NT2/D1 (cell line): Measurements from ENCODE around the gene ERGIC3.

Experiments
- DNase-seq: peaks from one replicate; pipeline ENCODE4 v3.0.0-alpha.2; 2011; ENCODE audit warnings: low read depth, low spot score
- H3K27me3 ChIP-seq: 2 replicates; pipeline ENCODE4 v1.6.0; 2011; ENCODE audit warnings: mild to moderate bottlenecking; ENCODE audit not compliant: insufficient read length, insufficient read depth
- H3K36me3 ChIP-seq: 2 replicates; pipeline ENCODE4 v1.6.1; 2011; ENCODE audit warnings: mild to moderate bottlenecking, low read length, mixed read lengths; ENCODE audit not compliant: insufficient read depth, insufficient read length
- H3K4me1 ChIP-seq: 2 replicates; pipeline ENCODE4 v1.5.1; 2011; ENCODE audit not compliant: insufficient read depth, insufficient read length
- H3K4me3 ChIP-seq: 2 replicates; pipeline ENCODE4 v1.5.1; 2011; ENCODE audit warnings: low read depth; ENCODE audit not compliant: insufficient read length
- H3K9ac ChIP-seq: 2 replicates; pipeline ENCODE4 v1.6.0; 2011; ENCODE audit warnings: low read depth; ENCODE audit not compliant: insufficient read length
- H3K9me3 ChIP-seq: 2 replicates; pipeline ENCODE4 v1.5.1; 2011; ENCODE audit warnings: mild to moderate bottlenecking, low read length; ENCODE audit not compliant: insufficient read depth
- SUZ12 ChIP-seq: IDR thresholded peaks from 2 replicates; pipeline ENCODE4 v1.6.1; 2011; ENCODE audit not compliant: insufficient read length, insufficient read depth; ENCODE audit errors: extremely low read depth
- YY1 ChIP-seq: IDR thresholded peaks from 2 replicates; pipeline ENCODE4 v1.6.1; 2011; ENCODE audit not compliant: insufficient read length, insufficient read depth
- ZNF274 ChIP-seq: IDR thresholded peaks from 2 replicates; pipeline ENCODE4 v1.6.1; 2011; ENCODE audit warnings: mild to moderate bottlenecking, low read depth, low read length

The ERGIC3 gene

DNA sequence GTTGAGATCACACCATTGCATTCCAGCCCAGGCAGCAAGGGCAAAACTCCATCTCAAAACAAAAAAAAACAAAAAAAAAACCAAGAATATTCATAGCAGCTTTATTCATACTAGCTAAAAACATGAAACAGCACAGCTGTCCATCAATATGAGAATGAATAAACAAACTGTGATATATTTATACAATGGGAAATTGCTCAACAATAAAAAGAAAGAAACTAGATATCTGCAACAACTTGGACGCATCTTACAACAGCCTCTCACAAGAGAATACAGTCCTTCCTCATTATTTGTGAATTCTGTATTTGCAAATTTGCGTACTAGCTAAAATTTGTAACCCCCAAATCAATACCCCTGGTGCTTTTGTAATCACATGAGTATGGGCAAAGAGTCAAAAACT is 45.6 kb downstream of the ERGIC3 start:
- TF ChIP-seq ZNF274 (no peak), SUZ12 (no peak), YY1 (no peak)
- no peak for DNase-seq
- Histone ChIP-seq H3K9ac (no peak overlapping the region), H3K4me1 (peaks cover 2% of the 10 kb centered on the region), H3K27me3 (no peaks in the 10 kb centered on the region), H3K9me3 (no peaks in the 10 kb centered on the region), H3K36me3 (no peaks in the 10 kb centered on the region), H3K4me3 (no peak overlapping the region)

DNA sequence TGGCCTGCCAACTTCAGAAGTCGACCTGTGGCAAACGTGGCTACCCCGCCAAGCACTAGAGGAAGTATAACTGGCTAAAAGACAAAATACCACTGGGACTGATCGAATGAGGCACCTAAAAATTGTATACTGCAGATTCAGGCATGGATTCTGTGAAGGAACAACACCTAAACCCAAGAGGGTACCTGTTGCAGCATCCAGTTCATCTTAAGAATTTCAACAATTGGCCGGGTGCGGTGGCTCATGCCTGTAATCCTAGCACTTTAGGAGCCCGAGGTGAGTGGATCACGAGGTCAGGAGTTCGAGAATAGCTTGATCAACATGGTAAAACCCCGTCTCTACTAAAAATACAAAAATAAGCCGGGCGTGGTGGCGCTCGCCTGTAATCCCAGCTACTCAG is 46.5 kb downstream of the ERGIC3 start:
- Histone ChIP-seq H3K27me3 (no peaks in the 10 kb centered on the region), H3K9me3 (no peaks in the 10 kb centered on the region)

GRCh38 chr20:35592339-35592974 is 50.6 kb downstream of the ERGIC3 start:
- Histone ChIP-seq H3K9ac (no peak overlapping the region), H3K4me1 (peaks cover 14% of the 10 kb centered on the region), H3K27me3 (no peaks in the 10 kb centered on the region), H3K4me3 (no peak overlapping the region), H3K36me3 (no peaks in the 10 kb centered on the region), H3K9me3 (no peaks in the 10 kb centered on the region)
- TF ChIP-seq SUZ12, result no peak
- no peak for TF ChIP-seq YY1
- TF ChIP-seq ZNF274, result no peak
- DNase-seq, result no peak

More for the DNA sequence above, 46.5 kb downstream of the ERGIC3 start:
- Histone ChIP-seq H3K36me3 (no peaks in the 10 kb centered on the region), H3K4me3 (no peak overlapping the region), H3K4me1 (peaks cover 2% of the 10 kb centered on the region), H3K9ac (no peak overlapping the region)
- TF ChIP-seq ZNF274, result no peak
- no peak for TF ChIP-seq SUZ12
- no peak for TF ChIP-seq YY1
- DNase-seq, result no peak

DNA sequence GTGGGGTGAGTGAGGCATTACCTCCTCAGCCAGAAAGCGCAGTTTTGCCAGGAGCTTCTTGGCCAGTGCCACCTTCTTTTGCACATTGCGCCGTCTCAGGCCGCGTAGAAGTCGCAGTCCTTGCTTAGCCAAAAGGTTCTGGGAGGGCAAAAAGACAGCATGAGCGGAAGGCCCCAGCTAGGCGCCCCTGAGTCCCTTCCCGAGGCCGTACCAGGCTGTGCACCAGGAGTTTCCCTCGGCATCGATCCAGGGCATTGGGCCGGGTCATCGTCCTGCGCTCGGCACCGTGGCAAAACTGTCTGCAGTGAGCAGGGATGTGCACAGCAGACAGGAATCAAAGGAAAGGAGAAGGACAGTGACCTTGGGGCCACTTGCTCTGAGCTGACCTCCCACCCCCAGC is 53.6 kb downstream of the ERGIC3 start:
- TF ChIP-seq SUZ12 (no peak), ZNF274 (no peak), YY1 (no peak)
- DNase-seq, result no peak
- peaks cover 8% of the 10 kb centered on the region for H3K27me3 ChIP-seq
- peaks cover 21% of the 10 kb centered on the region for H3K4me1 ChIP-seq
- peak overlapping the region; percentile 6 for H3K9ac ChIP-seq
- no peaks in the 10 kb centered on the region for H3K9me3 ChIP-seq
- H3K36me3 ChIP-seq, result no peaks in the 10 kb centered on the region
- H3K4me3 ChIP-seq, result no peak overlapping the region

- H3K4me1 ChIP-seq, result peaks cover 21% of the 10 kb centered on the region
- H3K9ac ChIP-seq, result no peak overlapping the region
- H3K9me3 ChIP-seq, result no peaks in the 10 kb centered on the region
- peaks cover 13% of the 10 kb centered on the region for H3K27me3 ChIP-seq
- H3K4me3 ChIP-seq, result no peak overlapping the region
- no peak for DNase-seq
- no peaks in the 10 kb centered on the region for H3K36me3 ChIP-seq
- TF ChIP-seq ZNF274, result no peak
Measured at GRCh38 chr20:35595901-35596300, 54.0 kb downstream of the ERGIC3 start.

GRCh38 chr20:35597186-35597585 is 55.3 kb downstream of the ERGIC3 start:
- H3K9me3 ChIP-seq, result no peaks in the 10 kb centered on the region
- TF ChIP-seq SUZ12 (no peak), YY1 (no peak), ZNF274 (no peak)
- no peak for DNase-seq
- no peaks in the 10 kb centered on the region for H3K36me3 ChIP-seq
- no peak overlapping the region for H3K9ac ChIP-seq
- peaks cover 25% of the 10 kb centered on the region for H3K4me1 ChIP-seq
- H3K4me3 ChIP-seq, result no peak overlapping the region
- peaks cover 26% of the 10 kb centered on the region for H3K27me3 ChIP-seq

DNA sequence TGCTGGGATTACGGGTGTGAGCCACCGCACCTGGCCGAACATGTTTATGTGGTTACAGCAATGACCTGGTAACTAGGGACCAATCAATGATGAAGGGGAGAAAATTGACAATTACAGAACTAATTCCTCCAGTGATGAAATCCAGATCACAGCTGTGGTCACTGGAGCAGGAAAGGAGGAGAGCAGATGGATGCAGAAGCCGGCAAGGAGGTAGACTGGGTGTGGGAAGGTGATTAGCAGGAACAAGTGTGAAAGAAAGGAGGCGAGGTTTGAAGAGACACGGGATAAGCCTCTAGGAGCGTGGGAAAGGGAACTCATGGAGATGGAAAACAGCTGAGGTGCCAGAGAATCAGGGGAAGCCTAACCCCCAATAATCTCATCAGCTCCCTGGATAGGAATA is 56.6 kb downstream of the ERGIC3 start:
- TF ChIP-seq ZNF274, result no peak
- Histone ChIP-seq H3K4me3 (no peak overlapping the region), H3K27me3 (peaks cover 39% of the 10 kb centered on the region), H3K36me3 (no peaks in the 10 kb centered on the region), H3K9me3 (no peaks in the 10 kb centered on the region), H3K9ac (no peak overlapping the region), H3K4me1 (peaks cover 23% of the 10 kb centered on the region)
- DNase-seq, result no peak

- H3K9me3 ChIP-seq, result no peaks in the 10 kb centered on the region
- H3K27me3 ChIP-seq, result peaks cover 44% of the 10 kb centered on the region
- DNase-seq, result no peak
Measured at GRCh38 chr20:35598899-35599775, 57.3 kb downstream of the ERGIC3 start.

More at GRCh38 chr20:35598899-35599775, 57.3 kb downstream of the ERGIC3 start:
- TF ChIP-seq ZNF274 (no peak), YY1 (no peak), SUZ12 (no peak)
- peaks cover 23% of the 10 kb centered on the region for H3K4me1 ChIP-seq
- H3K36me3 ChIP-seq, result no peaks in the 10 kb centered on the region
- no peak overlapping the region for H3K9ac ChIP-seq
- H3K4me3 ChIP-seq, result no peak overlapping the region
